CD4-positive, alpha-beta T cell treated with Interferon alpha-2 for 1 hour (primary cell): Measurements from ENCODE around the gene VCAM1.
"Not testable (repeated sequence)": the region's sequence is repeated elsewhere in the genome, so short reads cannot be mapped to it uniquely, and the experiment has no call there.

Experiments used
- DNase-seq, 2 donors: peaks; one replicate each; pipeline ENCODE4 v3.0.0-alpha.2; 2020 to 2022

Gene VCAM1

DNA sequence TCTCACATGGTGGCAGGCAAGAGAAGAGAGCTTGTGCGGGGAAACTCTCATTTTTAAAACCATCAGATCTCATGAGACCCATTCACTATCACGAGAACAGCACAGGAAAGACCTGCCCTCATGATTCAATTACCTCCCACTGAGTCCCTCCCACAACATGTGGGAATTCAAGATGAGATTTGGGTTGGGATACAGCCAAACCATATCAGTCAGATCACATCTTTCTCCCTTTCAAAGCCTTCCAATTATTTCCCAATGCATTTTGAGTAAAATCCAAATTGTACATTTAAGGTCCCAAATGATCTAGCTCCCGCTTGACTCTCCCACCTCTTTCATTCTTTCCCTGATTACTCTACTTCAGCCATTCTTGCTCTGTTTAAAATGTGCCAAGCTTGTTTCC lies 62.2 kb downstream of the VCAM1 start:
- not testable (repeated sequence) for DNase-seq

DNA sequence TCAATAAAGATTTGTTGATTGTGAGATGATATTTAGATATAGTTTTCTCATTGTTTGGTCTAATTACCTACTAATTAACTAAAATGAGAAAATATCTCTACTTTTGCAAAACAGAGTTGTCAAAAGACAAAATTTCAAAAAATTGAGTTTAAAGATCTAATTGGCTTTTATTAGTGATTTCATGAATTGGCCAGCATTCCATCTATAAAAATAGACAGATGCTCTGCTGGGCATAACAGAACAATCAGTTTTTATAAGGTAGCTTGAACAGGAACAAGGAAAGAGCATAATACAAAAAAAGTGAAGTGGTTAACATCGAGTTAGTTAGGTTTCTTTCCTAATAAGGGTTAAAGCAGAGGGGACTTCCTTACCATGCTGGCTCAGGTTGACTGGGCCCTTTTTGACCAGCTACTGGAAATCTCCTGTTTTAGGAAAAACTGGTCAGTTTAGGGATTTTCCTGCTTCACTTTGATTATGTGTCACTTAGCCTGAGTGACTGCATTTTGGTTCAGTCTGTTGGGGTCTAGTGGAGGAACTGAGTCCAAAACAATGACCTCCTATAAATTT lies 63.0 kb downstream of the VCAM1 start:
- no peak for DNase-seq

DNA sequence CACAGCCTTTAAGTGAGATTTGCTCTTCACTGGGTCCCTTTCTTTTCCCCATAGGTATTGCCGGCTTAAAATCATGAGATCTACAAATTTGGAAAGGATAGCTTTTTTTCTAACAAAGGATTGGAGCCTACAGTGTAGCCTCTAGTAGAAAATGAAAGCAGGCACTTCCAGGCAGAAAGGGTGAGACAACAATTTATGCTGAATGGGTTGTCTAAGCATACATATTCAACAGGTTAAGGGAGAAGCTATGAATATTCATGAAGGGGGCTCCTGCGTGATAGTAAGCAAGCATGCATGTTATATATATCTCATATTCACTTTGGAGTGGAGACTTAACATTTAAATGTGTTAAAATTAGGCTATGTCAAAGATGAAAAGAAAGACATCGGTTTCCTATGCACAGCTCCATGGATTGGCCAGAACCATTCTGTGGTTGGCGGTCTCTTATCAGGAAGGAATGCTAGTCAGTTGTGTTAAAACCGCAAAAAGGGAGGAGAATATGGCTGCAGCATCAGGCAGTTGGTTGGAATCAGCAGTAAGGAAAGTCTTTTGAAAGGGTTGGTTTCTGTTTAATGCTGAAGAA lies 66.0 kb downstream of the VCAM1 start:
- no peak for DNase-seq

DNA sequence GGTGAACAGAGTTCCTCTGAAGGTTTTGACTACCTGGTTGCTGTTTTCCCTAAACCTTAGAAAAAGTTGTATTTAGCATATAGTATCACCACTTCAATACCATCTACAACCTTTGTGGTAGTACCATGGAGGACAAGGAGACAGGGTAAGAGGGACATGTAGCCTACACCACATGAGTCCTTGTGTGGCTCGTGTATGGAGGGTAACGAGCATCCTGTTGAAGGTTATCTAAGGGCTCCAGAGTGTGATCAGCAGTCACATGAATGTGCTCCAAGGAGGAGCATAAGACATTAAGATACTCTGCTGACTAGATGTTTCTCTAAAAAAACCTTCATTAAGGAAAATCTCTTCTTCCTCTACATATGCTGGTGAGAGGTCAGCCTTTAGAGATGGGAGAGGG lies 67.3 kb downstream of the VCAM1 start:
- DNase-seq: no peak
